Measurements from ENCODE around the gene ZNF385A. TPM values are rescaled to one million over a fixed set of nuclear protein-coding genes. Genes with fewer than 3 reads are reported as not detected.
A peak's percentile ranks its signal among the peaks of the same experiment; 100 is the strongest.

Gene ZNF385A
- total and polyA plus RNA-seq, 9 of the 15 experiments (the other 6 are each of a cell fraction or from before 2014, with no cell fraction given): 1.0 to 111 (median 7.7) TPM

DNA sequence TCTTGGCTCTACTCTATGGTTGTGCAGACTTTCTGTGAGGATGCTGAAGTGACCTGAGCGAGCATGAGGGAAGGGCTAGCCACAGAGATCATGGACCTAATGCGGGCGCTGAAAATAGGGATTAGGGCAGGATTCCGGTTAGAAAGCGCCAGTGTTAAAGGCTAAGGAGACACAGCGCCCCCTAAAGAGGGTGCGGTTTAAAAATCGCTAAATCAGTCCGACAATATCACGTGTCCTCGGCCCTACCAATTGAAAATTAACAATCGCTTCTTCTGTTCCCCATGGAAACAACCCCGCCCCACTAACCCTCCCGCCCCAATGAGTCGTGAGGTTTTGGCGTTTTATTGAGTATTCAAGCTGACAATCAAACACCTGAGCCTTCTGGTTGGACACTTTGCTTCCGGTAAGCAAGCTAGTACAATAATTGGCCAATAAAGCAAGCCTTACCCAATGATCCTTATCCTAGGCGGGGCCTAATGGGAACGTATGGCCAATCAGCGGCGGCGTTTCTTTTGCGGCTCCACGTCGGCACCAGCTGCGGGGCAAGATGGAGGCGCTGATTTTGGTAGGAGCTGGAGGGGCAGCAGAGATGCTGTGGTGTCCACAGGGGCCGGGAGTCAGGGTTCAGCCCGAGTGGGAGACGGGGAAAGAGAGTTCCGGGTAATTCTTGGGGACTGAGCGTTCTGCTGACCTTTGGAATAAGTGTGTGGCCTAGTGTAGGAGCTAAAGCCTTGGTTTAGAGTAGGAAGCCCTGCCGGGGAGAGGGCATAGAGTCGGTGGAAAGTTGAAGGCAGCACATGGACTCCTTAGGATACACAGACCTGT is 59.7 kb downstream of the ZNF385A start, which contains the start of gene COPZ1:
Gene COPZ1, plus strand, starts transcription at position 515 of the 825 bp plus-strand sequence. Its CDS starts 33 bp downstream, at position 548.
- Histone ChIP-seq H3K9me1 (ENCODE audit: control insufficient read depth, insufficient read depth, low read length) (no peaks in the 10 kb centered on the region), H3K9me3 (replicated peaks; ENCODE audit: control insufficient read depth, insufficient read depth, low read depth, low read length) (no peaks in the 10 kb centered on the region), H3K4me3 (peak within 1 kb of the TSS; percentile 70), H3K27me3 (ENCODE audit: control insufficient read depth in 2 of 2, insufficient read depth in 2 of 2, low read length in 2 of 2) (no peaks in the 10 kb centered on the region), H3K9ac (ENCODE audit: insufficient read depth in 1 of 2, low read depth in 2 of 2, low read length in 2 of 2) (peak within 1 kb of the TSS; percentile 88 to 99), H3K4me2 (ENCODE audit: insufficient read depth, low read length) (peak within 1 kb of the TSS; percentile 95), H3K27ac (ENCODE audit: extremely low read depth, low read depth, low read length) (peak within 1 kb of the TSS; percentile 96), H3K36me3 (ENCODE audit: control insufficient read depth, insufficient read depth, low read length) (peaks cover 15% of the 10 kb centered on the region), H3K79me2 (ENCODE audit: control insufficient read depth, insufficient read depth, low read length) (peaks cover 57% of the 10 kb centered on the region), H2AFZ (ENCODE audit: low read depth, low read length) (peak within 1 kb of the TSS; percentile 67), H3K4me1 (replicated peaks in 1 of 2; ENCODE audit: control insufficient read depth in 2 of 2, insufficient read depth in 2 of 2, low read length in 2 of 2) (peaks cover 31 to 44% of the 10 kb centered on the region in 2 experiments; a peak in 4 of 5 replicates), H4K20me1 (replicated peaks; ENCODE audit: control insufficient read depth, insufficient read depth, low read length) (no peaks in the 10 kb centered on the region)
- DNase-seq (ENCODE audit: extremely low read depth in 1 of 4, low spot score in 3 of 4): peak; percentile 89 to 99 (median 93)
- CTCF ChIA-PET (ENCODE audit: low intra/inter-chr PET ratio): interaction anchor here (0.6 to 1.3 kb wide), 6 partner anchors 17 to 54 kb away, joined by 4 to 6 read pairs (median 4); no protein-coding TSS in a partner anchor
- POLR2A ChIA-PET: interaction anchor here (0.6 to 6.7 kb wide), 14 partner anchors 9 to 114 kb away, joined by 3 to 71 read pairs (median 14); partner anchors contain the start of genes CBX5, HNRNPA1 and NFE2
- no TSS peak for BruUV-seq (replicated peaks)
- intact Hi-C loops (cut with micrococcal nuclease): loop anchor here (1.0 to 5.0 kb wide), 5 partner anchors 18 to 105 kb away; partner anchors contain the start of gene GPR84
- under 1% methylated on average over 31 of the region's 34 CpGs for WGBS (ENCODE audit: insufficient coverage, low coverage, missing lambda C conversion rate)
- FAIRE-seq: peak; percentile 99
- peak; percentile 90 for ATAC-seq
- in situ Hi-C loops (cut with MboI): loop anchor here (5.0 kb wide), 1 partner anchor 33 kb away; no protein-coding TSS in a partner anchor
- no peak for TF ChIP-seq NFIX (CRISPR knock-in tag; IDR thresholded peaks at IDR 0.05; ENCODE audit: low read depth)
- peak; percentile 99 for TF ChIP-seq BRD4 (IDR thresholded peaks at IDR 0.05)
- TF ChIP-seq LCOR (CRISPR knock-in tag; IDR thresholded peaks at IDR 0.05): no peak
- TF ChIP-seq MYNN (IDR thresholded peaks at IDR 0.05): no peak
- TF ChIP-seq MYNN (CRISPR knock-in tag; IDR thresholded peaks at IDR 0.05): no peak
- TF ChIP-seq, protein P1, sequence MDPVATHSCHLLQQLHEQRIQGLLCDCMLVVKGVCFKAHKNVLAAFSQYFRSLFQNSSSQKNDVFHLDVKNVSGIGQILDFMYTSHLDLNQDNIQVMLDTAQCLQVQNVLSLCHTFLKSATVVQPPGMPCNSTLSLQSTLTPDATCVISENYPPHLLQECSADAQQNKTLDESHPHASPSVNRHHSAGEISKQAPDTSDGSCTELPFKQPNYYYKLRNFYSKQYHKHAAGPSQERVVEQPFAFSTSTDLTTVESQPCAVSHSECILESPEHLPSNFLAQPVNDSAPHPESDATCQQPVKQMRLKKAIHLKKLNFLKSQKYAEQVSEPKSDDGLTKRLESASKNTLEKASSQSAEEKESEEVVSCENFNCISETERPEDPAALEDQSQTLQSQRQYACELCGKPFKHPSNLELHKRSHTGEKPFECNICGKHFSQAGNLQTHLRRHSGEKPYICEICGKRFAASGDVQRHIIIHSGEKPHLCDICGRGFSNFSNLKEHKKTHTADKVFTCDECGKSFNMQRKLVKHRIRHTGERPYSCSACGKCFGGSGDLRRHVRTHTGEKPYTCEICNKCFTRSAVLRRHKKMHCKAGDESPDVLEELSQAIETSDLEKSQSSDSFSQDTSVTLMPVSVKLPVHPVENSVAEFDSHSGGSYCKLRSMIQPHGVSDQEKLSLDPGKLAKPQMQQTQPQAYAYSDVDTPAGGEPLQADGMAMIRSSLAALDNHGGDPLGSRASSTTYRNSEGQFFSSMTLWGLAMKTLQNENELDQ (CRISPR knock-in tag; IDR thresholded peaks at IDR 0.05; ENCODE audit: borderline replicate concordance): no peak
- peak; percentile 71; the same call in 1 of the 2 replicates for TF ChIP-seq ESRRA (IDR thresholded peaks at IDR 0.05; ENCODE audit: borderline replicate concordance, low read depth)
- peak in 1 of 2 experiments; percentile 80; a peak in 2 of 4 replicates for TF ChIP-seq CSDE1 (IDR thresholded peaks at IDR 0.05)
- no peak; the same call in 1 of the 2 replicates for TF ChIP-seq ARID2 (IDR thresholded peaks at IDR 0.05)
- no peak for TF ChIP-seq TCF7 (IDR thresholded peaks at IDR 0.05; ENCODE audit: borderline replicate concordance)
- TF ChIP-seq PYGO2 (tag; IDR thresholded peaks at IDR 0.05): no peak
- TF ChIP-seq BRD9 (IDR thresholded peaks at IDR 0.05; ENCODE audit: low read depth, partially characterized antibody): peak; percentile 97
- no peak for TF ChIP-seq NFE2L1 (tag; IDR thresholded peaks at IDR 0.05; ENCODE audit: borderline replicate concordance, low read depth)
- TF ChIP-seq ZNF184 (CRISPR knock-in tag; IDR thresholded peaks at IDR 0.05): no peak
- 0 out of 2 replicates have a peak, but pooled peaks have one; percentile 21 for TF ChIP-seq KLF16 (IDR thresholded peaks at IDR 0.05)
- TF ChIP-seq NFE2 (IDR thresholded peaks at IDR 0.05; ENCODE audit: low read depth): peak; percentile 64; the same call in 1 of the 2 replicates
- TF ChIP-seq YY1 (IDR thresholded peaks at IDR 0.05; ENCODE audit: borderline replicate concordance in 1 of 3, control insufficient read depth in 1 of 3, extremely low read depth in 1 of 3, insufficient read depth in 3 of 3, insufficient read length in 1 of 3, insufficient replicate concordance in 2 of 3, low read depth in 1 of 3, low read length in 2 of 3): peak; percentile 72 to 97 (median 94)
- TF ChIP-seq MAFK (IDR thresholded peaks at IDR 0.05; ENCODE audit: low read length): peak; percentile 49
- no peak for TF ChIP-seq ZNF785 (CRISPR knock-in tag; IDR thresholded peaks at IDR 0.05)
